GM19324 (cell line): ENCODE results near the gene TMEM255B.
"Not testable (repeated sequence)": the region's sequence is repeated elsewhere in the genome, so short reads cannot be mapped to it uniquely, and the experiment has no call there.

Experiments
- ATAC-seq: cut with Tn5 transposase; IDR thresholded peaks from one replicate; pipeline ENCODE4 v1.9.1; 2021; ENCODE audit warnings: mild to moderate bottlenecking, moderate library complexity; ENCODE audit not compliant: unreplicated experiment, low FRiP score

TMEM255B gene

GRCh38 chr13:113783966-113784644, 25.1 kb downstream of the TMEM255B start:
- ATAC-seq = no peak

GRCh38 chr13:113784645-113785024, 25.6 kb downstream of the TMEM255B start:
- ATAC-seq = no peak

DNA sequence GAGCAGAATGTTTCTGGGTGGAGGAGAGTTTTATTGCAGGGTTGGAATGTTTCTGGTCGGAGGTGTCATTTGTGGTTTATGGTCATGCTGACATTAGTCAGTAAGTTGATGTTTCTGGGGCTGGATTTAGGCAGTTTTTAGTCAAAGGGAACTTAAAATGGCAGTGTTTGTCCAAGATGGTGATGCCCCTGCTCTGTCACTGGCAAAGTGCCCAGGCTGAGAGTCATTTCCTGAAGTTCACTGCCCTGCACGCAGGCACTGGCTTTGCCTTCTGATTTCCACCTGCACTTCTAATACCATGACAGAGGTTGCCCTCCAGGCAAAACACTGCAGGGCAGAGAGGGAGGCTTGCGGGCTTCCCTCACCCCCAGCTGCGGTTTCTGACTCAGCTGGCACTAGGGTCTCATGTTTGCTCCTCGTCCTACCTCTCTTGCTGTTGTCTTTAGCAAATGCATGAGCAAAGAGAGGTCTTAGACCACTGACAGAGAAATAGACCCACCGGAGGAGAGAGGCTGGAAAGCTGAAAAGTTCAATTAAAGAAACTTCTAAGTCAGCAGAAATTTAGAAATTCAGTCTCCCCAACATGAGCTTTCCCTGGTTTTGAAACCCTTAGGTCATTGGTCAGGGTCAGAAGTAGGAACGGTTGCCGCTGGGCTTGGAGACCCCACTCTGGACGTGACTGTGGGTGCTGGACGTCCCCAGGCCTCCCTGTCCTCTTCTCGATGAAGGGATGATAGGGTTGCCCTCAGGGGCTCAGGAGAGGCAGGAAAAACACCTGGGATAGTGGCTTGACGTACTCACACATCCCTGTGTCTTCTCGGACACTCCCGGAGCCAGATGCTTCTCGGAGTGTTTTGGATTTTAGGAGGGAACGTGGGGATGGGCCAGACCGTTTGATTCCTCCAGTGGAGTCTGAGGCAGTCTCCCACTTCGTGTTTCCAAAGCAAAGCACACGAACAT, 26.3 kb downstream of the TMEM255B start:
- no peak for ATAC-seq

- ATAC-seq = no peak
These were observed 27.3 kb downstream of the TMEM255B start for GRCh38 chr13:113786262-113786841.

DNA sequence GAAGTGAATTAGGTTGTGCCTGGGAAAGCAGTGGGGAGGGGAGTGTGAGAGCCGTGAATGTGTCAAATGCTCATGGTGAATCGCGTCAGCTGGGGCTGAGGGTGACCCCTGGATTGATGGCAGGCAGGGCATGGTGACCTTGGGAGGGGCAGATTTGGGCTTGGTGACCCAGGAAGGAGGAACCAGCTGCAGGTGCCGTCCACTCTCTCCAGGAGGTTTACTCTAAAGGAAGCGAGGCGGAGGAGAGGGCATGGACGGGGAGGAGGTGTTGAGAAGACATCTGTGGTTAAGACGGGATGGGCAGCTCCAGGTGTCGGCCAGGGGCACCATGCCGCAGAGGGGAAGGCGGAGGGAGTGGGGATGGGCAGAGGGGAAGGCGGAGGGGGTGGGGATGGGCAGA, 28.7 kb downstream of the TMEM255B start:
- ATAC-seq = no peak

DNA sequence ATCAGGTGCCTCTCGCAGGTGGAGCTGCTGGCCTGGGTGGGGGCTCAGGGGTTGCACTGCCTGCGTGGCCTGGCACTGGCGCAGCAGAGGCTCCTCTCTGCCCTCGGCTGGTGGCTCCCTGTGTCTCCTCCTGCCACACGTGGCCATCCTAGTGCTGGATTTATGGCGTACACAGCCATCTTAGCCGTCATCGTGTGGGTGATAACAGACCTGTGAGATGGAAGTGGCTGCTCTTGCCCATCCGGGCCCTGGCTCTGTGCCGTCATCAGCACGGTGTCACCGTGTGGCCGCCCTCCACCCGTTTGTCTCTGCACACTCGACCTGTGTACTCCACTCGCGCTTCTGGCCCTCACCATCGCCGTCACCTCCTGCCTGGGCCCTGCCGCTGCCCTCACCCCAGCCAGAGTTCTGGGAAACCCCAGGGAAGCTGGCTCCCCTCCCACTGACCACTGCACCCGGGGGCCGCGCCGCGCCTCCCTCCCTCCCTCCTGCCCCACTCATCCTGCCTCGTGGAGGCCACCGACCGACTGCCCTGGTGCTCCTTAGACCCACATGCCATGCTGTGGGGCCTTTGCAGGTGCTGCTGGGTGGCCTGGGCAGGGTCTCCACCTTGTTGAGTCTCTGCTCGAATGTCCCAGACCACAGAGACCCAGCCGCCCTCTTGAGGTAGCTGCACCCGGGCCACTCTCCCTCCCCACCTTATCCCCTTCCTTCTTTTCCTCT, 29.5 kb downstream of the TMEM255B start:
- ATAC-seq = no peak

- no peak for ATAC-seq
These were observed 30.1 kb downstream of the TMEM255B start for GRCh38 chr13:113789167-113789566.

DNA sequence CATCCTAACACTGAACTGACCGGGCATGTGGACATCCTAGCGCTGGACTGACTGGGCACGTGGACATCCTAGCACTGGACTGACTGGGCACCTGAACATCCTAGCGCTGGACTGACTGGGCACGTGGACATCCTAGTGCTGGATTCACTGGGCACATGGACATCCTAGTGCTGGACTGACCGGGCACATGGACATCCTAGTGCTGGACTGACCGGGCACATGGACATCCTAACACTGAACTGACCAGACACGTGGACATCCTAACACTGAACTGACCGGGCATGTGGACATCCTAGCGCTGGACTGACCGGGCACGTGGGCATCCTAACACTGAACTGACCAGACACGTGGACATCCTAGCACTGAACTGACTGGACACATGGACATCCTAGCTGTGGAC, 30.9 kb downstream of the TMEM255B start:
- ATAC-seq = not testable (repeated sequence)

DNA sequence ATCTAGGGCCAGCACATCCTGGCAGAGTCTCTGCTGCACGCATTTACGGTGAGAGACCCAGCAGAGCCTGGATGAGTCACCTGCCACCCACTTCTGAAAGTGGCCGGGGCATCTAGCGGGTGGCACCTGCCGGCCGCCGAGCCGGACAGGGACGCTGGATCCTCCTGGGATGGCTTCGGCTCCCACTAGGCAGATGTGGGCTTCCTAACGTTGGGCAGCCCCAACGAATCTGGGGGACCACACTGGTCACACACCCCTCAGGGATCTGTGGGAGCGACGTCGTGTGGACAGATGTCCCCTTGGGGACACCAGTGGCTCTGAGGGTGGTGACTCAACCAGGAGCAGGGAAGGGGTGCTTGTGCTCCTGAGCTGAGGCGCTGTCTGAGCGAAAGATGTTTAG, 32.2 kb downstream of the TMEM255B start:
- ATAC-seq = no peak

- ATAC-seq = no peak
These were observed 32.7 kb downstream of the TMEM255B start for GRCh38 chr13:113791761-113792160.

- no peak for ATAC-seq
These were observed 33.3 kb downstream of the TMEM255B start for GRCh38 chr13:113792236-113792770.

- no peak for ATAC-seq
These were observed 34.1 kb downstream of the TMEM255B start for GRCh38 chr13:113792886-113793717.

DNA sequence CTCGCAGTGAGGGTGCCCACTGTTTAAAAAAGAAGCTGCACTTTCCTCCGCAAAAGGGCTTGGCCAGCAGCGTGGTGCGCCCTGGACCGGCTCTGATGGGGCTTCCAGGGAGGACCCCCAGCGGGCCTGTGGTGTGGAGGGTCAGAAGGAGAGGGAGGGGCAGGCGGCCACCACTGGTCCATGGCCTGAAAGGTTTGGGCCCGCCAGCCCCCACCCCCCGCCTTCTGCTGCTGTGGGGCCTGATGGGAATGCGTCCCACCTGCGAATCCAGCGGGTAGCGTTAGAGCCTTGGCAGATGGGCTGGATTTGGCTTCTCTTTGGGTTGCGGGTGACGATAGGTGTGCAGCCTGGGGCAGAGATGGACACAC, 34.7 kb downstream of the TMEM255B start:
- ATAC-seq = no peak

GRCh38 chr13:113794086-113794485, 35.1 kb downstream of the TMEM255B start:
- ATAC-seq = no peak

GRCh38 chr13:113794764-113795173, 35.7 kb downstream of the TMEM255B start:
- ATAC-seq = no peak

GRCh38 chr13:113795362-113795761, 36.3 kb downstream of the TMEM255B start:
- not testable (repeated sequence) for ATAC-seq

DNA sequence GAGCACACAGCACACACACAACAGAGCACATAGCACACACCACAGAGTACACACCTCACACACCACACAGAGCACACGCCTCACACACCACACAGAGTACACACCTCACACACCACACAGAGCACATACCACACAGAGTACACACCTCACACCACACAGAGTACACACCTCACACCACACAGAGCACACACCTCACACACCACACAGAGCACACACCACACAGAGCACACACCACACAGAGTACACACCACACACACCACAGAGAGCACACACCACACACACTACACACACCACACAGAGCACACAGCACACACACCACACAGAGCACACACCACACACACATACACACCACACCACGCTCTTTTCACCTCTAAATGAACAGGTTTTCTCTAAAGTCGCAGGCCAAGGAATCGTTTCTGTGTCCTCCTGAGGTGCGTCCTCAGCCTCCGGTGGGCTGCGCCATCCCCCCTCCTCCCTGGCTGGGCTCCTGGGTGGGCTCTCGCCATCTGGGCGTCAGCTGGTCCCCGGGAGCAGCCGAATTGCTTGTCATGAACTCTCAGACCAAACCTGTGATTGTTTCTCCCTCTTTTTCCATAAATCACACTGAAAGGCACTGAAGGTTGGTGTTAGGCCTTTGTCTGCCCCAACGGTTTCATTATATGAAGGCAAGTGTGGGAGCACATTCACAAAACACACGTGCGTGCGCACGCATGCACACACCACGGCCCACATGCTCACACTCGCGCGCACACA, 37.4 kb downstream of the TMEM255B start:
- no peak for ATAC-seq

- ATAC-seq = no peak
These were observed 38.1 kb downstream of the TMEM255B start for GRCh38 chr13:113796964-113797676.
